GM23338 (cell line): ENCODE results near the gene CADPS2.

ENCODE experiments used
- CREB1 ChIP-seq: fragments of 250-450 bp; sonication (Bioruptor Pico); IDR thresholded peaks from 2 replicates; pipeline ENCODE4 v1.5.0; 2020; ENCODE audit warnings: low read depth, mild to moderate bottlenecking, moderate library complexity
- EZH2 ChIP-seq: fragments of 200-600 bp; sonication (generic); IDR thresholded peaks from one replicate; pipeline ENCODE4 v1.8.0; 2017; ENCODE audit warnings: antibody characterized with exemption, mild to moderate bottlenecking, low read depth; ENCODE audit not compliant: unreplicated experiment
- EZH2phosphoT487 ChIP-seq: fragments of 200-600 bp; sonication (generic); IDR thresholded peaks from one replicate; pipeline ENCODE4 v1.8.1; 2018; ENCODE audit warnings: antibody characterized with exemption; ENCODE audit not compliant: unreplicated experiment
- JUNB ChIP-seq: IDR thresholded peaks from one replicate; pipeline ENCODE4 v1.6.1; 2016; ENCODE audit warnings: antibody characterized with exemption; ENCODE audit not compliant: unreplicated experiment
- NANOG ChIP-seq: IDR thresholded peaks from 2 replicates; pipeline ENCODE4 v1.6.1; 2016; ENCODE audit warnings: antibody characterized with exemption, borderline replicate concordance
- POLR2AphosphoS5 ChIP-seq: IDR thresholded peaks from 2 replicates; pipeline ENCODE4 v1.6.1; 2016; ENCODE audit warnings: antibody characterized with exemption, low read depth
- REST ChIP-seq: IDR thresholded peaks from one replicate; pipeline ENCODE4 v1.6.1; 2018; ENCODE audit warnings: antibody characterized with exemption; ENCODE audit not compliant: unreplicated experiment
- STAT1 ChIP-seq: IDR thresholded peaks from one replicate; pipeline ENCODE4 v1.6.1; 2016; ENCODE audit warnings: antibody characterized with exemption; ENCODE audit not compliant: unreplicated experiment
- ZNF114 ChIP-seq: fragments of 250-450 bp; sonication (Bioruptor Pico); IDR thresholded peaks from 2 replicates; pipeline ENCODE4 v1.5.0; 2020; ENCODE audit warnings: mild to moderate bottlenecking, moderate library complexity
- ZNF331 ChIP-seq: fragments of 250-450 bp; sonication (Bioruptor Pico); IDR thresholded peaks from 2 replicates; pipeline ENCODE4 v1.5.0; 2020; ENCODE audit warnings: low read depth, mild to moderate bottlenecking, moderate library complexity
- TF ChIP-seq, protein P1 (sequence below), 2 experiments: fragments of 200-600 bp in 1 of 2; sonication (generic) in 1 of 2; conservative IDR thresholded peaks; 2 replicates each; pipeline versions ENCODE4 v1.5.1 to v1.6.1; 2016 to 2017; ENCODE audit warnings: antibody characterized with exemption in 2 of 2, low read depth in 2 of 2, mild to moderate bottlenecking in 2 of 2, moderate library complexity in 1 of 2

- TF ChIP-seq, protein P1, sequence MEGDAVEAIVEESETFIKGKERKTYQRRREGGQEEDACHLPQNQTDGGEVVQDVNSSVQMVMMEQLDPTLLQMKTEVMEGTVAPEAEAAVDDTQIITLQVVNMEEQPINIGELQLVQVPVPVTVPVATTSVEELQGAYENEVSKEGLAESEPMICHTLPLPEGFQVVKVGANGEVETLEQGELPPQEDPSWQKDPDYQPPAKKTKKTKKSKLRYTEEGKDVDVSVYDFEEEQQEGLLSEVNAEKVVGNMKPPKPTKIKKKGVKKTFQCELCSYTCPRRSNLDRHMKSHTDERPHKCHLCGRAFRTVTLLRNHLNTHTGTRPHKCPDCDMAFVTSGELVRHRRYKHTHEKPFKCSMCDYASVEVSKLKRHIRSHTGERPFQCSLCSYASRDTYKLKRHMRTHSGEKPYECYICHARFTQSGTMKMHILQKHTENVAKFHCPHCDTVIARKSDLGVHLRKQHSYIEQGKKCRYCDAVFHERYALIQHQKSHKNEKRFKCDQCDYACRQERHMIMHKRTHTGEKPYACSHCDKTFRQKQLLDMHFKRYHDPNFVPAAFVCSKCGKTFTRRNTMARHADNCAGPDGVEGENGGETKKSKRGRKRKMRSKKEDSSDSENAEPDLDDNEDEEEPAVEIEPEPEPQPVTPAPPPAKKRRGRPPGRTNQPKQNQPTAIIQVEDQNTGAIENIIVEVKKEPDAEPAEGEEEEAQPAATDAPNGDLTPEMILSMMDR (conservative IDR thresholded peaks at IDR 0.05; ENCODE audit: low read depth in 2 of 2), result no peak
- TF ChIP-seq EZH2, result no peak
- no peak for TF ChIP-seq POLR2AphosphoS5
- no peak for TF ChIP-seq REST
- no peak for TF ChIP-seq EZH2phosphoT487
- no peak for TF ChIP-seq STAT1
- no peak for TF ChIP-seq JUNB
- TF ChIP-seq ZNF114 (CRISPR knock-in tag), result no peak
- TF ChIP-seq CREB1 (CRISPR knock-in tag), result no peak
- TF ChIP-seq ZNF331 (CRISPR knock-in tag), result no peak
- no peak for TF ChIP-seq NANOG
Observed at GRCh38 chr7:122269241-122269640, 617.0 kb downstream of the CADPS2 start.
